GM23248 (cell line): ENCODE data around the gene SLX4IP.
"Not testable (repeated sequence)": the region's sequence is repeated elsewhere in the genome, so short reads cannot be mapped to it uniquely, and the experiment has no call there.

Experiments used
- EZH2 ChIP-seq: fragments of 200-600 bp; sonication (generic); IDR thresholded peaks from 2 replicates; pipeline ENCODE4 v1.6.1; 2018; ENCODE audit warnings: antibody characterized with exemption, mild to moderate bottlenecking; ENCODE audit not compliant: insufficient read depth, poor library complexity, severe bottlenecking
- EZH2phosphoT487 ChIP-seq: fragments of 200-600 bp; sonication (generic); IDR thresholded peaks from 2 replicates; pipeline ENCODE4 v1.6.1; 2018; ENCODE audit warnings: antibody characterized with exemption, moderate library complexity, mild to moderate bottlenecking, low read depth; ENCODE audit not compliant: insufficient read depth

- not testable (repeated sequence) for TF ChIP-seq EZH2, EZH2phosphoT487
These were observed 182.5 kb downstream of the SLX4IP start for GRCh38 chr20:10617549-10618133.
